ENCODE measurements around the gene S100G. TPM values are rescaled to one million over a fixed set of nuclear protein-coding genes. Genes with fewer than 3 reads are reported as not detected.

S100G gene
- polyA plus RNA-seq, 4 donors = not detected

GRCh38 chrX:16702700-16703599, 53.0 kb downstream of the S100G start:
- DNase-seq (ENCODE audit: low read depth in 4 of 4, low spot score in 2 of 4) = no peak

Other genes starting within 250 kb of the S100G start
- 10 to 100 TPM; 32.8 to 49.6 (median 40.0) TPM for gene CTPS2, start 62.5 kb downstream of the S100G start, polyA plus RNA-seq (ENCODE audit: insufficient read length in 4 of 4)
- 10 to 100 TPM; 29.0 to 37.0 (median 31.2) TPM for gene SYAP1, start 69.5 kb downstream of the S100G start, polyA plus RNA-seq (ENCODE audit: insufficient read length in 4 of 4)
- gene TXLNG, start 136.3 kb downstream of the S100G start, polyA plus RNA-seq (ENCODE audit: insufficient read length in 4 of 4) = 10 to 100 TPM; 12.5 to 18.8 (median 16.4) TPM
- 100 to 1,000 TPM; 189 to 228 (median 211) TPM for gene RBBP7, start 220.2 kb downstream of the S100G start, polyA plus RNA-seq (ENCODE audit: insufficient read length in 4 of 4)